Vagina (tissue), 2 donors: ENCODE measurements around the gene DNMT3A.

Experiments used
- CTCF ChIP-seq, 3 experiments: fragments of 450-650 bp in 2 of 3; fragments of 200-600 bp in 1 of 3; sonication (generic) in 1 of 3; IDR thresholded peaks; one replicate each; pipeline ENCODE4 v1.5.1; 2017 to 2019; ENCODE audit warnings: antibody characterized with exemption in 3 of 3, mild to moderate bottlenecking in 2 of 3, moderate library complexity in 2 of 3
- POLR2A ChIP-seq, 2 donors: fragments of 450-650 bp; IDR thresholded peaks; one replicate each; pipeline ENCODE4 v1.6.1; 2017; ENCODE audit warnings: antibody characterized with exemption in 2 of 2, mild to moderate bottlenecking in 2 of 2, moderate library complexity in 2 of 2

GRCh38 chr2:25303633-25304236 is 38.0 kb downstream of the DNMT3A start:
- TF ChIP-seq CTCF (IDR thresholded peaks at IDR 0.05) (no peak), POLR2A (IDR thresholded peaks at IDR 0.05) (no peak)
